Cardiac muscle cell (in vitro differentiated cells and primary cell): ENCODE results near the gene CHD6. TPM values are rescaled to one million over a fixed set of nuclear protein-coding genes. Genes with fewer than 3 reads are reported as not detected.

Source experiments
- DNase-seq, 2 donors: peaks; one replicate each; pipeline versions ENCODE4 v3.0.0 to v3.0.0-alpha.2; 2010 to 2017; ENCODE audit warnings: low read depth in 1 of 2, low spot score in 1 of 2
- H3K27ac ChIP-seq: fragments of 200-600 bp; sonication (generic); 2 replicates; pipeline ENCODE4 v1.5.1; 2016
- H3K27me3 ChIP-seq: fragments of 200-600 bp; sonication (generic); 2 replicates; pipeline ENCODE4 v1.6.0; 2016; ENCODE audit warnings: control low read depth
- H3K36me3 ChIP-seq: fragments of 200-600 bp; sonication (generic); 2 replicates; pipeline ENCODE4 v1.5.1; 2016; ENCODE audit warnings: control low read depth
- H3K4me1 ChIP-seq: fragments of 200-600 bp; sonication (generic); 2 replicates; pipeline ENCODE4 v1.8.1; 2017; ENCODE audit warnings: low read depth, mild to moderate bottlenecking, mixed run types
- H3K4me3 ChIP-seq: fragments of 200-600 bp; sonication (generic); 2 replicates; pipeline ENCODE4 v1.5.1; 2016; ENCODE audit warnings: mild to moderate bottlenecking
- H3K9me3 ChIP-seq: fragments of 200-600 bp; sonication (generic); 2 replicates; pipeline ENCODE4 v1.5.1; 2017; ENCODE audit warnings: low read depth, mild to moderate bottlenecking, control low read depth
- CTCF ChIP-seq: IDR thresholded peaks from 2 replicates; pipeline ENCODE4 v1.5.1; 2012; ENCODE audit warnings: low read depth, mild to moderate bottlenecking, low read length
- polyA plus RNA-seq: library from polyadenylated mRNA; unstranded; fragments of >200 nt; fragmentation: Nextera tagmentation; extraction: Ambion mirVana; gene quantifications from 2 replicates; pipeline ENCODE4 v1.2.1, GENCODE V29; 2016
- total RNA-seq: library from RNA; depleted of rRNA; stranded (reverse); fragments of >200 nt; gene quantifications from 2 replicates; pipeline ENCODE4 v1.2.3, GENCODE V29; 2016

CHD6 gene
- total and polyA plus RNA-seq, 2 experiments from 2014 or later, result 56.3 to 61.9 TPM

- Histone ChIP-seq H3K27me3 (no peaks in the 10 kb centered on the region), H3K4me3 (no peak overlapping the region), H3K9me3 (no peaks in the 10 kb centered on the region), H3K36me3 (no peaks in the 10 kb centered on the region), H3K4me1 (peaks cover 11% of the 10 kb centered on the region), H3K27ac (no peak overlapping the region)
- DNase-seq, result no peak
- TF ChIP-seq CTCF, result no peak
Observed at GRCh38 chr20:41566896-41567527, 51.2 kb downstream of the CHD6 start.

GRCh38 chr20:41563087-41563486 lies 55.1 kb downstream of the CHD6 start:
- Histone ChIP-seq H3K9me3 (no peaks in the 10 kb centered on the region), H3K4me3 (no peak overlapping the region), H3K27me3 (no peaks in the 10 kb centered on the region), H3K36me3 (no peaks in the 10 kb centered on the region), H3K4me1 (no peaks in the 10 kb centered on the region), H3K27ac (no peak overlapping the region)
- DNase-seq, result no peak
- no peak for TF ChIP-seq CTCF

- DNase-seq, result no peak
Observed at GRCh38 chr20:41560970-41561369, 57.2 kb downstream of the CHD6 start.

GRCh38 chr20:41559658-41560057 lies 58.5 kb downstream of the CHD6 start:
- H3K36me3 ChIP-seq, result no peaks in the 10 kb centered on the region
- no peak overlapping the region for H3K27ac ChIP-seq
- H3K9me3 ChIP-seq, result no peaks in the 10 kb centered on the region
- no peak overlapping the region for H3K4me3 ChIP-seq
- H3K27me3 ChIP-seq, result no peaks in the 10 kb centered on the region
- TF ChIP-seq CTCF, result no peak
- H3K4me1 ChIP-seq, result no peaks in the 10 kb centered on the region
- no peak for DNase-seq

More at GRCh38 chr20:41560970-41561369, 57.2 kb downstream of the CHD6 start:
- TF ChIP-seq CTCF, result no peak
- no peaks in the 10 kb centered on the region for H3K36me3 ChIP-seq
- H3K4me3 ChIP-seq, result no peak overlapping the region
- no peaks in the 10 kb centered on the region for H3K9me3 ChIP-seq
- no peaks in the 10 kb centered on the region for H3K4me1 ChIP-seq
- no peaks in the 10 kb centered on the region for H3K27me3 ChIP-seq
- no peak overlapping the region for H3K27ac ChIP-seq

GRCh38 chr20:41553142-41553879 lies 64.9 kb downstream of the CHD6 start:
- Histone ChIP-seq H3K4me1 (no peaks in the 10 kb centered on the region), H3K27ac (no peak overlapping the region), H3K9me3 (no peaks in the 10 kb centered on the region), H3K27me3 (no peaks in the 10 kb centered on the region), H3K4me3 (no peak overlapping the region), H3K36me3 (no peaks in the 10 kb centered on the region)
- DNase-seq, result no peak
- no peak for TF ChIP-seq CTCF
